Stimulated activated CD8-positive, alpha-beta memory T cell treated with anti-CD3 and anti-CD28 coated beads, Interleukin-7, amount 100 ng/mL, for 1 hour (primary cell): Measurements from ENCODE around the gene SFT2D3.

Experiments
- DNase-seq, 2 donors: peaks; one replicate each; pipeline ENCODE4 v3.0.0-alpha.2; 2020; ENCODE audit warnings: low read depth in 2 of 2

The SFT2D3 gene, protein sequence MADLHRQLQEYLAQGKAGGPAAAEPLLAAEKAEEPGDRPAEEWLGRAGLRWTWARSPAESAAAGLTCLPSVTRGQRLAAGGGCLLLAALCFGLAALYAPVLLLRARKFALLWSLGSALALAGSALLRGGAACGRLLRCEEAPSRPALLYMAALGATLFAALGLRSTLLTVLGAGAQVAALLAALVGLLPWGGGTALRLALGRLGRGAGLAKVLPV

DNA sequence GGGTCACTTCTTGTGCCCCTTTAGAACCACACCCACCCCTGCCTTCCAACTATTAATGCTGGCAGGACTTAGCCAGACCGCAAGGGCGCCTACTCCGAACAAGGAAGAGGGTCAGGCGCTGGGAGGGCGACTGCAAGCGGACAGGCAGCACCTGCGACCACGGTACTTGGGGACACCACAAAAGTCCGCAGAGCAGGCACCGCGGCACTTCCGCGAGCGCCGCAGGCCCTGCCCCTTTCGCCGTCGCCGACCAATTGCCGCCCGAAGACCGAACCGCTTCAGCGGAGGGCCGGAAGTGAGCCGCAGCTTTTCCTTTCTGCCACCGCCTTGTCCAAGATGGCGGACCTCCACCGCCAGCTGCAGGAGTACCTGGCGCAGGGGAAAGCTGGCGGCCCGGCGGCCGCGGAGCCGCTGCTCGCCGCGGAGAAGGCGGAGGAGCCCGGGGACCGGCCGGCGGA lies at the start of gene SFT2D3:
Gene SFT2D3, plus strand, starts transcription at position 305 of the 458 bp plus-strand sequence. Its CDS starts 32 bp downstream, at position 337.
- peak; percentile 79 to 80 for DNase-seq

- DNase-seq = no peak
These were observed 49.2 kb upstream of the SFT2D3 start for GRCh38 chr2:127651971-127652550.

DNA sequence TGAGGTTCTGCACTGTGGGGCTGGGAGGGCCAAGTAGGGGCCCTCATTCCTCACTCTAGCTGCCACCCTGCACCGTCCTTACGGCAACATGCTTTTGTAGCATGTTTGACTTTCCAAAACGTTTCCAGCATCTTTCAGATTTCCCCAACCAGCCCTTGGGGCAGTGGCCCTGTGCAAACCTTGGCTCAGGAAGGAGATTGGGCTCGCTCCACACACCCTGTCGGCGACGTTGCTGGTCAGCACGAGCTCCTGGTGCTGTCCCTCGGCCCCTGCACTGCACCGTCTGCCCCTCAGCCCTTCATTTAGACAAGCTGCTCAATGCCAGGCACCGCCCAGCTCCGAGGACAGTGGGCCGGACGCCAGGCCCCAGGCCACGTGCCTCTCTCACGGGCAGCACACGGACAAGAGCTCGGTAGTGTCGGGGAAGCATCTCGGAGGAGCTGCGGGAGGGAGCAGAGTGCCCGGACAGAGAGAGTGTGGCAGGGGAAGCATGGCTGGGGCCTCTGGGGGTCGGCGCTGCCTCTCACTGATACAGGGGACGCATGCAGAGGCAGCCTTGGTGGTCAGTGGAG lies 48.4 kb upstream of the SFT2D3 start:
- DNase-seq = no peak

- no peak for DNase-seq
These were observed 47.7 kb upstream of the SFT2D3 start for GRCh38 chr2:127653421-127654083.

- no peak for DNase-seq
These were observed 47.0 kb upstream of the SFT2D3 start for GRCh38 chr2:127654084-127654837.

DNA sequence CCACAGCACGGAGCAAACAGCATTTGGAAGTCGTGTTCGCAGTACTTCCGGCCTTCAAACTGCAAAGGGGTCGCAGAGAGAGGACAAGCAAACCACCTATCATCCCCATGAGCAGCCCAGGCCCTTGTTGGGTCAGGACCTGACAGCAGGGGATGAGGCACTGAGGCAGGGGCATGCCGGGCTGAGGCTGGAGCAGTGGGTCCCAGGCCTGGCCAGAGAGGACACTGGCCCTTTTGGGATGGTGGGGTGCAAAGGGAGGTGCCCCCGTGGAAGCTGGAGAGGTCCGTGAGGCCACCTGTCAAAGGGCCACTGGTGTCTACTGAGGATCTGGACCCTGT lies 46.5 kb upstream of the SFT2D3 start:
- DNase-seq = no peak

- DNase-seq = no peak
These were observed 45.9 kb upstream of the SFT2D3 start for GRCh38 chr2:127655209-127656073.

- DNase-seq = no peak
These were observed 44.6 kb upstream of the SFT2D3 start for GRCh38 chr2:127656569-127657231.

- no peak for DNase-seq
These were observed 44.1 kb upstream of the SFT2D3 start for GRCh38 chr2:127657232-127657595.

- no peak for DNase-seq
These were observed 43.2 kb upstream of the SFT2D3 start for GRCh38 chr2:127658146-127658545.

GRCh38 chr2:127658641-127659407 lies 42.5 kb upstream of the SFT2D3 start:
- DNase-seq = no peak

- DNase-seq = no peak
These were observed 41.6 kb upstream of the SFT2D3 start for GRCh38 chr2:127659408-127660290.

DNA sequence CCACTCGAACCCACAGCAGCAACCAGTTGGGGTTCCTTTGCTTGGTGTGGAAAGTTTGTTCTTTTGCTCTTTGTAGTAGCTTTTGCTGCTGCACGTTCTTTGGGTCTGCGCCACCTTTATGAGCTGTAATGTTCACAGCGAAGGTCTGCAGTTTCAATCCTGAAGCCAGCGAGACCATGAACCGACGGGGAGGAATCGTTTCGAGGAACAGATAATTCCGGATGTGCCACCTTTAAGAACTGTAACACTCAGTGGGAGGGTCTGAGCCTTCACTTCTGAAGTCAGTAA lies 41.1 kb upstream of the SFT2D3 start:
- DNase-seq = no peak

- DNase-seq = no peak
These were observed 40.1 kb upstream of the SFT2D3 start for GRCh38 chr2:127661072-127661649.

DNA sequence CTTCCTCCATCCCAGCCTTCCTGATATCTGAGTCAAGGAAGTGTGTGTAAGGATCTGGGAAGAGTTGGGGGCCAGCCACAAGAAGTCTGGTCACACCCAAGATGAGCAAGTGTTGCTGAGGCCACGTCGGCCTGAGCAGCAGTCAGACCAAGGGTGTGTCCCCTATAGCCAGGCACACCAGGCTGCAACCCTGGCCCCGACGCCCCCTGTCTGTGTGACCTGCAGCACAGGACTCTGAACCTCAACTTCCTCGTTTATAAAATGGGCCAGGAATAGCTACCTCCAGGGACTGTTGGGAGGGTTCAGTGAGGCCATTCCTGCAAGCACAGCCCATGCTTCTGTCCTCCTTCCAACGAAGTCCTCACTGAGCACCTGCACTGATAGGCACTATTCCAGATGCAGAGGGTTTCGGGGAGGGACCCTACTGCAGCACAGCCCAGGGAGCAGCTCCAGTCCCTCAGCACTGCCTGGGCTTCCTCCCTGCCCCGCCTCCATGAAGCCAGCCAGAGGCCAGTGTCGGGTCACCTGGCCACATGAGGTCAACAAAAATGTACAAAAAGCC lies 39.3 kb upstream of the SFT2D3 start:
- no peak for DNase-seq

- no peak for DNase-seq
These were observed 38.2 kb upstream of the SFT2D3 start for GRCh38 chr2:127662937-127663565.

DNA sequence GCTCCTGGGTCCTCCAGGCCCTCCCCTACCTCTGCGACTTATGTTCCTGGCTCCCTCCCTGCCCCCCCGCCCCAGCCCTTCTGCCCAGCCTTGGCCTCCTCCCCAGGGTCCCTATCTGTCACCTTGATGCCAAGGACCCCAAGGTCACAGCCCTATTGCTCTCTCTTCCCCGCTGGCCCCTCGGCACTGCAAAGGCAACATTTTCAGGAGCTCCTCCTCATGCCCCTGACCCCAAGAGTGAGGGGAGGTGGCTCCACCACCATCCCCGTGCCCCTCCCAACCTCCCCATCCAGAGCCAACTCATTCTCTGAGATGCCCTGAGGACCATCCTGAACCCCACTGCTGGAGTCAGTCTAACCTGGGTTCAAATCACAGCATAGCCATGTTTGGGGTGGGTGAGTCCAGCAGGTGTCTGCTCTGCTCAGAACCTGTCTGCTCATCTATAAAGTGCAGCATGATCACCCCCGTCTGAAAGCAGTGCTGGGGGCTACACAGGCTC lies 37.7 kb upstream of the SFT2D3 start:
- DNase-seq = no peak
